22Rv1 (cell line): ENCODE results near the gene KIF6.

Source experiments
- H3K27ac ChIP-seq: fragments of 450-650 bp; 2 replicates; pipeline ENCODE4 v1.5.1; 2017
- CTCF ChIP-seq: fragments of 450-650 bp; IDR thresholded peaks from 2 replicates; pipeline ENCODE4 v1.5.1; 2017; ENCODE audit warnings: mild to moderate bottlenecking
- ZFX ChIP-seq: fragments of 450-650 bp; IDR thresholded peaks from 2 replicates; pipeline ENCODE4 v1.6.1; 2017; ENCODE audit warnings: antibody characterized with exemption, borderline replicate concordance

The KIF6 gene

GRCh38 chr6:39553860-39554802, 171.1 kb downstream of the KIF6 start:
- TF ChIP-seq ZFX (no peak), CTCF (no peak)
- no peak overlapping the region for H3K27ac ChIP-seq

- no peak for TF ChIP-seq ZFX
- TF ChIP-seq CTCF, result no peak
- H3K27ac ChIP-seq, result no peak overlapping the region
These were observed 172.2 kb downstream of the KIF6 start for GRCh38 chr6:39553029-39553428.

GRCh38 chr6:39550191-39550590, 175.0 kb downstream of the KIF6 start:
- no peak overlapping the region for H3K27ac ChIP-seq
- no peak for TF ChIP-seq CTCF
- no peak for TF ChIP-seq ZFX

GRCh38 chr6:39546731-39547130, 178.5 kb downstream of the KIF6 start:
- H3K27ac ChIP-seq, result no peak overlapping the region
- TF ChIP-seq ZFX (no peak), CTCF (no peak)

GRCh38 chr6:39543950-39544349, 181.3 kb downstream of the KIF6 start:
- no peak for TF ChIP-seq ZFX
- TF ChIP-seq CTCF, result no peak
- no peak overlapping the region for H3K27ac ChIP-seq

GRCh38 chr6:39543095-39543494, 182.1 kb downstream of the KIF6 start:
- TF ChIP-seq CTCF, result no peak
- no peak for TF ChIP-seq ZFX

GRCh38 chr6:39540454-39540853, 184.8 kb downstream of the KIF6 start:
- H3K27ac ChIP-seq, result no peak overlapping the region
- no peak for TF ChIP-seq CTCF
- TF ChIP-seq ZFX, result no peak

More at GRCh38 chr6:39543095-39543494, 182.1 kb downstream of the KIF6 start:
- no peak overlapping the region for H3K27ac ChIP-seq
